DOHH2 (cell line): ENCODE results near the gene KLHL15.

Experiments
- CTCF ChIP-seq: fragments of 200-600 bp; sonication (generic); IDR thresholded peaks from one replicate; pipeline ENCODE4 v1.5.1; 2014; ENCODE audit warnings: antibody characterized with exemption, mild to moderate bottlenecking, low read depth, low read length; ENCODE audit not compliant: poor library complexity, severe bottlenecking
- EZH2phosphoT487 ChIP-seq: fragments of 200-600 bp; sonication (generic); IDR thresholded peaks from 2 replicates; pipeline ENCODE4 v1.6.1; 2017; ENCODE audit warnings: borderline replicate concordance, mild to moderate bottlenecking, antibody characterized with exemption, low read length, moderate library complexity, mixed read lengths

- TF ChIP-seq CTCF (no peak), EZH2phosphoT487 (no peak)
Observed at GRCh38 chrX:23959781-23960180, 67.2 kb downstream of the KLHL15 start.
